SK-N-SH (cell line): ENCODE data around the gene KLHL14. TPM values are rescaled to one million over a fixed set of nuclear protein-coding genes. Genes with fewer than 3 reads are reported as not detected.

Experiments used
- CTCF ChIA-PET: fragments of 300-600, 350-600 bp; formaldehyde crosslinking; extraction: SDS; loops from one replicate; lab custom pipeline; 2021; lab: Yijun Ruan, JAX
- POLR2A ChIA-PET: fragments of 350-600 bp; sonication (Branson Sonifier 250); formaldehyde crosslinking; extraction: SDS; loops from one replicate; lab custom pipeline; 2020; ENCODE audit warnings: antibody characterized with exemption, inconsistent platforms; lab: Yijun Ruan, JAX
- DNase-seq: peaks from one replicate; pipeline ENCODE4 v3.0.0; 2012
- H2AFZ ChIP-seq: fragments of 200-600 bp; sonication (generic); 2 replicates; pipeline ENCODE4 v1.8.1; 2016; ENCODE audit warnings: antibody characterized with exemption, mild to moderate bottlenecking, low read depth
- H3F3A ChIP-seq: fragments of 200-600 bp; sonication (generic); replicated peaks from 2 replicates; pipeline ENCODE3; 2016; ENCODE audit warnings: antibody characterized with exemption, mild to moderate bottlenecking; ENCODE audit not compliant: insufficient read depth
- H3K27ac ChIP-seq, 2 experiments: fragments of 200-500 bp in 1 of 2; fragments of 200-600 bp in 1 of 2; sonication (Bioruptor generic) in 1 of 2; sonication (generic), shearing (Covaris generic) in 1 of 2; 2 replicates each; pipeline versions ENCODE4 v1.5.1 to v1.6.1; 2014 to 2016; ENCODE audit warnings: low read depth in 2 of 2, inconsistent platforms in 1 of 2, low read length in 1 of 2, mild to moderate bottlenecking in 1 of 2, mixed read lengths in 1 of 2
- H3K27me3 ChIP-seq: fragments of 200-600 bp; sonication (generic), shearing (Covaris generic); 2 replicates; pipeline ENCODE4 v1.6.1; 2016; ENCODE audit warnings: mixed run types; ENCODE audit not compliant: insufficient read depth
- H3K36me3 ChIP-seq, 2 experiments: fragments of 200-500 bp in 1 of 2; fragments of 200-600 bp in 1 of 2; sonication (Bioruptor generic) in 1 of 2; sonication (generic) in 1 of 2; replicated peaks in 1 of 2; 2 replicates each; pipeline versions ENCODE3 to v1.5.1; 2014 to 2016; ENCODE audit warnings: low read length in 1 of 2, mild to moderate bottlenecking in 1 of 2; ENCODE audit not compliant: insufficient read depth in 2 of 2, control insufficient read depth in 1 of 2
- H3K4me1 ChIP-seq, 2 experiments: fragments of 200-500 bp in 1 of 2; fragments of 200-600 bp in 1 of 2; sonication (Bioruptor generic) in 1 of 2; sonication (generic), shearing (Covaris generic) in 1 of 2; 2 replicates each; pipeline versions ENCODE4 v1.5.1 to v1.6.1; 2014 to 2016; ENCODE audit warnings: low read depth in 1 of 2, low read length in 1 of 2, mixed run types in 1 of 2; ENCODE audit not compliant: insufficient read depth in 2 of 2, control insufficient read depth in 1 of 2
- H3K4me2 ChIP-seq: fragments of 200-600 bp; sonication (generic), shearing (Covaris generic); 2 replicates; pipeline ENCODE4 v1.6.1; 2017; ENCODE audit warnings: mixed run types
- H3K4me3 ChIP-seq, 2 experiments: fragments of 200-500 bp in 1 of 2; fragments of 200-600 bp in 1 of 2; sonication (Bioruptor generic) in 1 of 2; sonication (generic), shearing (Covaris generic) in 1 of 2; 2 replicates each; pipeline versions ENCODE4 v1.5.1 to v1.8.1; 2014 to 2016; ENCODE audit warnings: low read depth in 2 of 2, inconsistent platforms in 1 of 2, low read length in 1 of 2, mild to moderate bottlenecking in 1 of 2, mixed read lengths in 1 of 2, moderate library complexity in 1 of 2
- H3K79me2 ChIP-seq: fragments of 200-600 bp; sonication (generic); 2 replicates; pipeline ENCODE4 v1.8.1; 2017; ENCODE audit warnings: mild to moderate bottlenecking; ENCODE audit not compliant: insufficient read depth
- H3K9ac ChIP-seq: fragments of 200-600 bp; sonication (generic); 2 replicates; pipeline ENCODE4 v1.6.1; 2017; ENCODE audit warnings: mixed run types
- H3K9me2 ChIP-seq: fragments of 200-600 bp; sonication (generic); 2 replicates; pipeline ENCODE4 v1.6.1; 2017; ENCODE audit warnings: mixed run types
- H3K9me3 ChIP-seq: fragments of 200-600 bp; sonication (generic); 2 replicates; pipeline ENCODE4 v1.6.1; 2017; ENCODE audit warnings: mixed run types, mild to moderate bottlenecking, moderate library complexity
- H4K20me1 ChIP-seq: fragments of 200-600 bp; sonication (generic); 2 replicates; pipeline ENCODE4 v1.6.1; 2017; ENCODE audit warnings: mild to moderate bottlenecking, mixed run types; ENCODE audit not compliant: insufficient read depth
- CHD2 ChIP-seq: fragments of 150-350 bp; IDR thresholded peaks from 2 replicates; pipeline ENCODE4 v1.6.1; 2018; ENCODE audit warnings: low read length; ENCODE audit not compliant: partially characterized antibody
- GATA2 ChIP-seq: sonication (generic); formaldehyde crosslinking; IDR thresholded peaks from 2 replicates; pipeline ENCODE4 v1.5.0; 2020; ENCODE audit warnings: mild to moderate bottlenecking, missing genetic modification reagents
- JUND ChIP-seq: IDR thresholded peaks from 2 replicates; pipeline ENCODE4 v1.4.0; 2012
- POLR2AphosphoS5 ChIP-seq: IDR thresholded peaks from 2 replicates; pipeline ENCODE4 v1.6.1; 2012; ENCODE audit warnings: low read depth, low read length
- RAD21 ChIP-seq: IDR thresholded peaks from 2 replicates; pipeline ENCODE4 v1.6.1; 2012; ENCODE audit warnings: mild to moderate bottlenecking, low read length
- RXRA ChIP-seq: IDR thresholded peaks from 2 replicates; pipeline ENCODE4 v1.4.0; 2012; ENCODE audit warnings: low read depth, mild to moderate bottlenecking, borderline replicate concordance
- TAF1 ChIP-seq: IDR thresholded peaks from 2 replicates; pipeline ENCODE4 v1.6.1; 2012; ENCODE audit warnings: low read depth, mild to moderate bottlenecking, low read length, moderate library complexity, borderline replicate concordance
- USF2 ChIP-seq: fragments of 150-350 bp; IDR thresholded peaks from 2 replicates; pipeline ENCODE4 v1.6.1; 2017; ENCODE audit warnings: antibody characterized with exemption, low read length, low read depth, borderline replicate concordance
- polyA plus RNA-seq, 3 experiments: library from polyadenylated mRNA; depleted of rRNA; stranded (reverse); fragments of >200 nt; gene quantifications; 2 replicates each; pipeline ENCODE4 v1.2.3, GENCODE V29; 2012
- small RNA-seq, 7 experiments: library from RNA; depleted of rRNA; stranded (forward); fragments of <200 nt; gene quantifications; one replicate each; pipeline ENCODE3, GENCODE V24; 2012
- TF ChIP-seq, protein P1 (sequence below): IDR thresholded peaks from 2 replicates; pipeline ENCODE4 v1.4.0; 2012; ENCODE audit warnings: low read depth, borderline replicate concordance

Gene KLHL14
- polyA plus RNA-seq, 1 of the 3 experiments (the other 2 are of a cell fraction): not detected

- H3K9me2 ChIP-seq: no peaks in the 10 kb centered on the region
- H3K9me3 ChIP-seq: no peaks in the 10 kb centered on the region
- H3K4me1 ChIP-seq: no peaks in the 10 kb centered on the region; a peak in 1 of 4 replicates
- DNase-seq: no peak
- no peaks in the 10 kb centered on the region for H3K27me3 ChIP-seq
- H3K79me2 ChIP-seq: no peaks in the 10 kb centered on the region
- POLR2A ChIA-PET: no interaction called here
- H4K20me1 ChIP-seq: no peaks in the 10 kb centered on the region
- no peak overlapping the region for H3K27ac ChIP-seq
- H2AFZ ChIP-seq: no peak overlapping the region
- no peak overlapping the region for H3K4me3 ChIP-seq
- TF ChIP-seq TAF1 (no peak), POLR2AphosphoS5 (no peak), RXRA (no peak), JUND (no peak), USF2 (no peak), GATA2 (CRISPR knock-in tag) (no peak), RAD21 (no peak), CHD2 (no peak)
- TF ChIP-seq, protein P1, sequence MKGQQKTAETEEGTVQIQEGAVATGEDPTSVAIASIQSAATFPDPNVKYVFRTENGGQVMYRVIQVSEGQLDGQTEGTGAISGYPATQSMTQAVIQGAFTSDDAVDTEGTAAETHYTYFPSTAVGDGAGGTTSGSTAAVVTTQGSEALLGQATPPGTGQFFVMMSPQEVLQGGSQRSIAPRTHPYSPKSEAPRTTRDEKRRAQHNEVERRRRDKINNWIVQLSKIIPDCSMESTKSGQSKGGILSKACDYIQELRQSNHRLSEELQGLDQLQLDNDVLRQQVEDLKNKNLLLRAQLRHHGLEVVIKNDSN: no peak
- TF ChIP-seq, all 33 proteins: peak for 0
- no peaks in the 10 kb centered on the region for H3F3A ChIP-seq
- H3K4me2 ChIP-seq: no peak overlapping the region
- CTCF ChIA-PET: interaction anchor here (1.1 kb wide), 1 partner anchor 16 kb away, joined by 3 read pairs; no protein-coding TSS in a partner anchor
- H3K36me3 ChIP-seq: no peaks in the 10 kb centered on the region
- no peak overlapping the region for H3K9ac ChIP-seq
These were observed 149.3 kb downstream of the KLHL14 start for GRCh38 chr18:32623563-32623962.

Small RNA genes lying within 50 kb of the gene (small RNA-seq; reads per million reads assigned to genes)
- gene AC012123.2: 0 reads per million in 7 experiments
